H1 (cell line): ENCODE measurements around the gene ARV1.

Source experiments
- ATF3 ChIP-seq: IDR thresholded peaks from 2 replicates; pipeline ENCODE4 v1.6.1; 2011; ENCODE audit warnings: low read depth, mild to moderate bottlenecking, low read length; ENCODE audit not compliant: insufficient read depth
- BCL11A ChIP-seq, 2 experiments: IDR thresholded peaks; one replicate each; pipeline ENCODE4 v1.6.1; 2011; ENCODE audit warnings: low read depth in 2 of 2, low read length in 2 of 2, mild to moderate bottlenecking in 2 of 2
- EP300 ChIP-seq, 2 experiments: IDR thresholded peaks; 1 replicate in 1 of 2; 2 replicates in 1 of 2; pipeline ENCODE4 v1.6.1; 2011 to 2012; ENCODE audit warnings: low read depth in 2 of 2, low read length in 2 of 2, mild to moderate bottlenecking in 2 of 2, borderline replicate concordance in 1 of 2, inconsistent platforms in 1 of 2, moderate library complexity in 1 of 2
- TCF12 ChIP-seq: IDR thresholded peaks from 2 replicates; pipeline ENCODE4 v1.6.1; 2011; ENCODE audit warnings: low read depth, mild to moderate bottlenecking, low read length

- TF ChIP-seq TCF12: no peak
- no peak for TF ChIP-seq EP300 (IDR thresholded peaks at IDR 0.05; ENCODE audit: borderline replicate concordance in 1 of 2, low read depth in 2 of 2, low read length in 2 of 2)
- no peak for TF ChIP-seq BCL11A (IDR thresholded peaks at IDR 0.05; ENCODE audit: low read depth in 2 of 2, low read length in 2 of 2)
- no peak for TF ChIP-seq ATF3
Measured at GRCh38 chr1:230948903-230949302, 30.0 kb upstream of the ARV1 start.
